Measurements from ENCODE around the gene KRI1.

KRI1 gene

DNA sequence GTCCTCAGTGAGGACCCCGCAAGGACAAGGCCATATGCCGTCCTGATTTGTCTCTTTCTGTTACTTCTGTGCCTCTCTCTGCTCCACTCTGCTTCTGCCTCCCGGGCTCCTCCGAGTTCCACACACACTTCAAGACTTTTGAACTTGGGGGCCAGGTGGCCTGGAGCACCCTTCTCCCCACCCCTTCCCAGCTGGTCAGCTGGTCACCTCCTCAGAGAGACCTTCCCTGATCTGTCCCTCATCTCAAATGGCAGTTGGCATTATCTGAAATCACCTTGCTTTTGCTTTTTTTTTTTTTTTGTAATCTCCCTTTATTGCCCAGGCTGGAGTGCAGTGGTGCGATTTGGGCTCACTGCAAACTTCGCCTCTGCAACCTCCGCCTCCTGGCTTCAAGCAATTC is 46.4 kb downstream of the KRI1 start:
- no peak for DNase-seq (ENCODE audit: low read depth in 1 of 2, low spot score in 1 of 2)

DNA sequence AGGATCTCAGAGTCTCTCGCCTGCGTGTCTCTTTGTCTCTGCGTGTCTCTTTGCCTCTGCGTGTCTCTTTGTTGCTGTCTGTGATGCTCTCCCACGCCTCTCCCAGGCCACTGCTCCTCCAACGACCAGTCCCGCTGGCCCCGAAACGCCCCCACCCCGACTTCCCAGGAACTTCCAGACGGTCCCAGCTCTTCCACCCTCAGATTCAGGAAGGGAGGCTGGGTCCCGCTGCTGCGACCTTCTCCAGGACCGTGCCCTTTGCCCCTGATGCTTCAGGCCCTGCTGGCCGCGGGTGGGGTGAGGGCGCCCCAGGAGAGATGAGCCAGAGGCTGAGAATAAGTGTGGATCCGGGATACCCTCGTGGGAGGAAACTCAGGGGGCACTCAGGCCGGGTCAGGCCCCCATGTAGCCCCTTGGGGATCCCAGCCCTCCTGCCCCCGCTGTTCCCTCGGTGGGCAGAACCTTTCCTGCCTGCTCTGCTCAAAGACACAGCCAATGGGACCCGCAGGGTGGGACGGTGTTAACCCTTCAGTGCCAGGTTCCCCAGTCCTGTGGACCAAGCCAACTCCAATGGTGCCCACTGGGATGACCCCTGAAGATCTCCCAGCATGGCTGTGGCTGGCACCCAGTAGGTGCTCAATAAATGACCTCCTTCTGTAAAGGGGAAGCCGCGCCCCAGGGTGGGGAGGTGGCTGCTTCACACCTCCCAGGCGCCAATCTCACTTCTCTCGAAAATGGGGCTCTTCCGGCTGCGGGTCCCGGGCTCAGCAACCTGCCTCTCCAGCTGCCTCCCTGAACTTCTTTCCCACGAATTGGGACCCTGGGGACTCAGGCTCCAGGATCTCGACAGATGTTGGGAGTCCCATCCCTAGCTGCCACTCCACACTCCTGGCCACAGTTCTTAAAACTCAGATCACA is 47.1 kb downstream of the KRI1 start:
- DNase-seq (ENCODE audit: low read depth in 1 of 2, low spot score in 1 of 2), result no peak

DNA sequence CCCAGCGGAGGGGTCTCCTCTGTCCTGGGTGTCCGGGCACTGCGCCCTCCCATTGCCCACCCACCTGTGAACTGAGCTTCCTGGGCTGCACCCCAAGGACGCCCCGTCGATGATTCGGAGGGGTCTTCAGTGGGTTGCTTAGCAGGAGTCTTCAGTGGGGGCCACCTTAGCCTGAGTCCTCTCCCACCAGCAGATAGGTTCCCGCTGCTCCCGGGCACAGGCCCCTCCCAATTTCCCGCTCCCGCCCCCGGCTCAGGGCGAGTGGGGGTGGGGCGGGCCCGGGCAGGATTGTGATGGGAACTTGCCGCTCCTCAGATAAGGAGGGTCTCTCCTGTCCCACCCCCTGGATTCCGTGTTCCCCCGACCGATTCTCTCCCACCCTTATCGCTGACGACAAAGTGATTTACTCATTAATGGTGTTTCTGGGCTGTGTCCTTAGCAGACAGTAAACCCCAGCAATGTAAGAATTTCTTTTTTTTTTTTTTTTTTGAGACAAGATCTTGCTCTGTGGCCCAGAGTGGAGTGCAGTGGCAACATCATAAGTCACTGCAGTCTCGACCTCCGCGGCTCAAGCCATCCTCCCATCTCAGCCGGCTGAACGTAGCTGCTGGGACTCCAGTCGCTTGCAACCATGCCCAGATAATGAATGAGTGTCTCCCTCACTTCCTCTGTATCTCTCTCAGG is 47.9 kb downstream of the KRI1 start:
- no peak for DNase-seq (ENCODE audit: low read depth in 1 of 2, low spot score in 1 of 2)

DNA sequence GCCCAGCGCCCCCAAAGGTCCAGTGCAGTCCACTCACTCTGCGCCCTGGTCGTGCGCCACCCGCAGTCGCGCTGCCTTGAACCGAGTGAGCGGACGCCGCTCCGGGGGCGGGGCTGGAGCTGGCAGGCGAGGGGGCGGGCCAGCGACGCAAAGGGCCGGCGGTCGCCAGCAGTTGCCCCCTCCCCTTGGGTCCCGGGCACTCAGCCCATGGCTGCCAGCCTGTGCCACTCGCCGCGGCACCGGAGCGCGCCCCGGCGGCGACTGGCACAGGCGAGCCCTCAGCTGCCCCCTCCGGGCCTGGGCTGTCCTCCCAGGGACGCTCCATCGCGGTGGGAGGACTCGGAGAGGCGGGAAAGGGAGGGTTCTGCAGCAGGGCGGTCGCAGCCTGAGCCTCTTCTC is 48.5 kb downstream of the KRI1 start, which contains the start of gene S1PR5:
Gene S1PR5 (minus strand): TSS at position 87 of the 399 bp plus-strand sequence. CDS start 2,436 bp downstream, outside the sequence.
- DNase-seq (ENCODE audit: low read depth in 1 of 2, low spot score in 1 of 2), result no peak

DNA sequence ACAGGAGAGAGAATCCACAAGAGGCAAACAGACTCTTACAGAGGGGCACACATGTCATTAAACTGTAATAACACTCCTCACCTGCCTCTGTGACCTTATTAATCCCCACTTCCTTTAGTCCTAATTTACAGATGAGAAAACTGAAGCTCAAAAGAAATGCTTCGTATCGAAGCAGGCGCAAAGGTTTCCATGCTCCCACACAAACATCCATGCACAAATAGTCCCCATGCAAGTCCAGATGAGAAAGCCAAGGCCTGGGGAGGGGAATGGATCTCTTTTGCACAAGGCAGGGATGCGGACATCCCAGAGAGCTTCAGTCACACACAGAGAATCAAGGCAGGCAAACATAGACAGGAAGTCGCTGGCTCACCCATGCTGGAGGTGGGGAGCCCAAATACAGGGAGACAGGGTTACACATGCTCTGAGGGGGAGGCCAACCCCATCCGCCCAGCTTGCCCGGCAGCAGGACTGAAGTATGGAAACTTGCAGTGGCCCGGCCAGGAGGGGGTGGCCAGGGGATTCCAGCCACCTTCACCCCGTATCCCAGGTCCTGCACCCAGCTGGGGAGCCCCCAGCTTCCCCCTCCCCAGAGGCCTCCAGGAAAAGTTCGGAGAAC is 49.0 kb downstream of the KRI1 start:
- no peak for DNase-seq (ENCODE audit: low read depth in 1 of 2, low spot score in 1 of 2)

DNA sequence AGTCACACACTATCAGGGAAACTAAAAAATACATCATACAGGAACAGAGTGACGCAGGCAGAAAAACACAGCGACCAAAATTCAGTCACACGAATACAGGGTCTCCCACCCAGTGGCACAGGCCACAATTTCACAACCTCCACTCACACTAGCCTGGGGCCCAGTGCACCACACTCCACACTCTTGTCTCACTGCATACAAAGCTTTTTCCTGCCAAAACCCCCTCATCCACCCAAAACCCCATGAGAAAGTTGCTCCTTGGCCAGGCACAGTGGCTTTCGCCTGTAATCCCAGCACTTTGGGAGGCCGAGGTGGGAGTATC is 49.8 kb downstream of the KRI1 start:
- no peak for DNase-seq (ENCODE audit: low read depth in 1 of 2, low spot score in 1 of 2)

DNA sequence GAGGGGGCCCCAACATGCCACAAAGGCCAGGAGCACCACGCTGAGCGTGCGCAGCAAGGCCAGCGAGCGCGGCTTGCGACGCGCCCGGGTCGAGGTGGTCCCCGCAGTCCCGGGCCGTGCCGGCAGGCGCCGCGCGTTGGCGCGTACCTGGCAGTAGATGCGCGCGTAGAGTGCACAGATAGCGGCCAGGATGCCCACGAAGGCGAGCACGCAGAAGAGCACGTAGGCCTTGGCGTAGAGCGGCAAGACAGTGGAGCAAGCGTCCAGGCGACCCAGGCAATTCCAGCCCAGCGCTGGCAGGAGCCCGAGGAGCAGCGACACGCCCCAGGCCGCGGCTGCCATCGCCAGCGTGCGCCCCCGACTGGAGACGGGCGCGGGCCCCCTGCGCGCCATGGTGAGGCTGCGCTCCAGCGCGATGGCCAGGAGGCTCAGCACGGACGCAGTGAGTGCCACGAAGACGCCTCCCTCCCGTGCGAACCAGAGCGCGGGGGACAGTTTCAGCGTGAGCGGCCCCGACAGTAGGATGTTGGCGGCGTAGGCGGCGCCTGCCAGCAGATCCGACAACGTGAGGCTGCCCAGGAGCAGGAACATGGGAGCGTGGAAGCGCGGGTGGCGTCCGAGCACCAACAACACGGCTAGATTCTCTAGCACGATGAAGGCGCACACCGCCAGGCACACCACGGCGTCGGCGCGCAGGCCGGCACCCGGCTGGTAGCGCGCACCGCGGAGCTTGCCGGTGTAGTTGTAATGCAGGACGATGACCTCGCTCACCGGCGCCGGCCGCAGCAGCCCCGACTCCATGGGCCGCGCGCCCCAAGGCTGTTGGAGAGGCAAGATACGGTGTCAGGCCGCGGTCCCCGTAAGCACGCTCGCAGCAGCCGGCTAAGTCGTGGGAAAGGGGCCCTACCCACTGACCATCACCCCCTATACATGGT is 51.3 kb downstream of the KRI1 start:
- no peak for DNase-seq (ENCODE audit: low read depth in 1 of 2, low spot score in 1 of 2)

DNA sequence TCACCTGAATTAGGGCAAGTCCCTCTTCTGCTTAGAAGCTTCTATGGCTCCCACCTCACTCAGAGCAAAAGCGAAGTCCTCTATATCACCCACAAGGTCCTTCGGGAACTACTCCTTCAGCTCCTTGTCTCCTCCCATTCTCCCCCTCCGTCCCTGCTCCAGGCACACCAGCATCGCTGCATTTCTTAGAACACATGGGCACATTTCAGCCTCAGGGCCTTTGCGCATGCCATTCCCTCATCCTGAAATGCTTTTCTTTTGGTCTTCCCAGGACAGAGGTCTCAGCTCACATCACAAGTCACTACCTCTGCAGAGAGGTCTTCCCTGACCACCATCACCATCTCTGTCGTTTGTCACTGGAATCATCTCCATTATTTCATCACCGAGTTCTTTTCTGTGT is 52.6 kb downstream of the KRI1 start:
- no peak for DNase-seq (ENCODE audit: low read depth in 1 of 2, low spot score in 1 of 2)

DNA sequence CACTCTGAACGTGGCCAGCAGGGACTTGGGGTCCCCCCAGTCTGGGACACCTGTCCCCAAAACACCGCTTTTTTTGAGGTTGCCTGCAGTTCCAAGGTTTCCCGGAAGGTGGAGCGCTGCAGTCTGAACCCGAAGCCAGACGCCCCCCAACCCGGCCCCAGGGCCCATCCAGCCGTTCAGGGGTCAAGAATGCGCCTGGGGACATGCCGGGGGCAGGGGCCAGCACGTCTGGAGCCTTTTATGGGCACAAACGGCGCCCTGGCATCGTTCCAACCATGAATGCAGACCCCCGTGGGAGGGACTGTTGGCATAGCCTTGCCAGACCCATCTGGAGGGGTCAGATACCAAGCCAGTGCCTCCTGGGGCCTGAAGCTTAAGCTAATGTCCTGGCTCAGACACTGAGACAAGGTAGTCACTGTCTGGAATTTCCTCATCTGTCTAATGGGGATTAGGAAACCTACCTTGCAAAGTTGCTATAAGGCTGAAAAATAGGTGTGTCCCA is 55.5 kb downstream of the KRI1 start:
- peak in 1 of 2 donors; percentile 41 for DNase-seq (ENCODE audit: low read depth in 1 of 2, low spot score in 1 of 2)

DNA sequence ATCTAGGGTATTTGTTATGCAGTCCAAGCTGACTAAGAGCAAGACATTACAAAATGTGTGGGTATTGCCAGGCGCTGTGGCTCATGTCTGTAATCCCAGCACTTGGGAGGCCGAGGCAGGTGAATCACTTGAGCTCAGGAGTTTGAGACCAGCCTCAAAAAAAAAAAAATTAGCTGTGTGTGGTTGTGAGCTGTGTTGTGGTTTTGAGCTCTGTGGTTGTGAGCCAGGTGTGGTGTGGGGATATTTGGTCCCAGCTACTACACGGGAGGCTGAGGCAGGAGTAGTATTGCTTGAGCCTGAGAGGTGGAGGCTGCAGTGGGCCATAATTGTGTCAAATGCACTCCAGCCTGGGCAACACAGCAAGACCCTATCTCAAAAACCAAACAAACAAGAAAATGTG is 57.1 kb downstream of the KRI1 start:
- DNase-seq (ENCODE audit: low read depth in 1 of 2, low spot score in 1 of 2), result no peak

DNA sequence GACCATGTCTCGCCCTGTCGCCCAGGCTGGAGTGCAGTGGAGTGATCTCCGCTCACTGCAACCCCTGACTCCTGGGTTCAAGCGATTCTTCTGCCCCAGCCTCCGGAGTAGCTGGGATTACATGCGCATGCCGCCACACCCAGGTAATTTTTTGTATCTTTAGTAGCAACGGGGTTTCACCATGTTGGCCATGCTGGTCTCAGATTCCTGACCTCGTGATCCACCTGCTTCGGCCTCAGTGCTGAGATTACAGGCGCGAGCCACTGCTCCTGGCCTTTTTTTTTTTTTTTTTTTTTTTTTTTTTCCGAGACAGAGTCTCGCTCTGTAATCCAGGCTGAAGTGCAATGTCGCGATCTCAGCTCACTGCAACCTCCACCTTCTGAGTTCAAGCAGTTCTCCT is 57.8 kb downstream of the KRI1 start:
- DNase-seq (ENCODE audit: low read depth in 1 of 2, low spot score in 1 of 2), result no peak

DNA sequence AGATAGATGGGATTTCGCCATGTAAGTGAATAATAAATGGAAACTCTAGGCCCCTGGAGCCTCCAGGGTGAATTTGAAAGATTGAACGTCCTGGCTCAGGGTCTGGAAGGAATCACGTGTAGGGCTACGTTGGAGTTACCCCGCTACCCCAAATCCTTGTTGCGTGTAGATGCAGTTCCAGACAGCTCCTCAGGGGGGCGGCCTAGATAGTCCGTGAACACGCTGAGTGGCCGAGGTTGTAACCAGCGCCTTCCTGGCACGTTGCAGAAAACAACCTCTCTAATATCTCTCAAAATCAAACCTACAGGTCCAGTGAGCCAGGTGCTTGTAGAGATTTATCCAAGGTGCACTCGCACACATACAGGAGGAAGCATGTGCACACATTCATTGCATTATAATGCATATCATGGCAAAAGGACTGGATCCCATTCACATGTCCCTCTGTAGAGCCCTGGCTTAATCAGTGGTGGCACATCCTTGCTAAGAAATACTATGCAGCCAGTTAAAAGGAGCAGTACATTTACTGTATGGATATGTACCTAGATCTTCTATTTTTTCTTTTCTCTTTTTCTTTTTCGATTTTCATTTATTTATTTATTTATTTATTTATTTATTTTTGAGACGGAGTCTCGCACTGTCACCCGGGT is 60.1 kb downstream of the KRI1 start:
- peak; percentile 64 to 75 for DNase-seq (ENCODE audit: low read depth in 1 of 2, low spot score in 1 of 2)

Data from stimulated activated CD4-positive, alpha-beta T cell treated with anti-CD3 and anti-CD28 coated beads, Interleukin-15, amount 100 ng/mL, for 1 hour (primary cell).